HL-60 (cell line): ENCODE data around the gene ATP2B2.

Experiments
- GABPA ChIP-seq: IDR thresholded peaks from 2 replicates; pipeline ENCODE4 v1.6.1; 2012; ENCODE audit warnings: low read depth
- POLR2AphosphoS5 ChIP-seq: IDR thresholded peaks from 2 replicates; pipeline ENCODE4 v1.6.1; 2012; ENCODE audit warnings: low read depth
- SPI1 ChIP-seq: IDR thresholded peaks from 2 replicates; pipeline ENCODE4 v1.6.1; 2012; ENCODE audit warnings: low read depth, mild to moderate bottlenecking, borderline replicate concordance
- TF ChIP-seq, protein P1 (sequence below): IDR thresholded peaks from one replicate; pipeline ENCODE4 v1.5.1; 2011; ENCODE audit warnings: low read length, control low read depth, inconsistent platforms; ENCODE audit not compliant: insufficient read depth
- TF ChIP-seq, protein P2 (sequence below): IDR thresholded peaks from 2 replicates; pipeline ENCODE4 v1.6.1; 2012; ENCODE audit warnings: low read depth; ENCODE audit not compliant: insufficient replicate concordance

DNA sequence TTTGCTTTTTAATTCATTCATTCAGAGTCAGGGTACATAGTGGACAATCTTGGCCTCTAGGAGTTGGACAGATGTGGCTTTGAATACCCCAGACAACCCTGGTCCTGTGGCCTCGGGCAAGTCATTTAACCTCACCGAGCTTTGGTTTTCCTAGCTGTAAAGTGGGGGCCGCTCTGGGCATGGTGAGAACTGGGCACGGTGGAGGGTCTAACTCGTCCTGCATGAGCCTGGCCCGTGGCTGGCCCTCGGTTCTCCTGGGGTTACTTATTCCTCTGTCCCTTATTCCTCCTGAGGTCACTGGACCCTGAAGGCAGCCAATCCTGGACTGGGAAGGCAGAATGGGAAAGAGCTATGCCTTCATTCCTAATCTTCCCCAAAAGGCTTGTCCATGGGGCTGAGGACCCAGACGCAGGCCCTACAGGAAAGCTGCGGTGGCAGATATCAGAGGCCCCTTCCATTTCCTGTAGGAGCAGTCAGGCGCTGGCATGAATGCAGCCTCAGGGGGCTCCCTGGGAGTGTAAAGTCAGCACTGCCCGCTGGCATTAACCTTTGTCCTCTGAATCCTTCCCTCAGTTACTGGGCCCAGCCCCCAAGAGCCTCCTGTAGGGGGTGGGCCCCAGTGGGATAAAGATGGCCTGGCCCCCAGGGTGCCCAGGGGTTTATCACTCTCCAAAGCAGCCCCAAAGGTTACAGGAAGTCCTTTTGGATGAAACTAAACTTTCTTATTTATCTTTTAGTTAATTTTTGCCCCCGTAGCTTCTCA is 166.6 kb downstream of the ATP2B2 start:
- TF ChIP-seq, protein P1, sequence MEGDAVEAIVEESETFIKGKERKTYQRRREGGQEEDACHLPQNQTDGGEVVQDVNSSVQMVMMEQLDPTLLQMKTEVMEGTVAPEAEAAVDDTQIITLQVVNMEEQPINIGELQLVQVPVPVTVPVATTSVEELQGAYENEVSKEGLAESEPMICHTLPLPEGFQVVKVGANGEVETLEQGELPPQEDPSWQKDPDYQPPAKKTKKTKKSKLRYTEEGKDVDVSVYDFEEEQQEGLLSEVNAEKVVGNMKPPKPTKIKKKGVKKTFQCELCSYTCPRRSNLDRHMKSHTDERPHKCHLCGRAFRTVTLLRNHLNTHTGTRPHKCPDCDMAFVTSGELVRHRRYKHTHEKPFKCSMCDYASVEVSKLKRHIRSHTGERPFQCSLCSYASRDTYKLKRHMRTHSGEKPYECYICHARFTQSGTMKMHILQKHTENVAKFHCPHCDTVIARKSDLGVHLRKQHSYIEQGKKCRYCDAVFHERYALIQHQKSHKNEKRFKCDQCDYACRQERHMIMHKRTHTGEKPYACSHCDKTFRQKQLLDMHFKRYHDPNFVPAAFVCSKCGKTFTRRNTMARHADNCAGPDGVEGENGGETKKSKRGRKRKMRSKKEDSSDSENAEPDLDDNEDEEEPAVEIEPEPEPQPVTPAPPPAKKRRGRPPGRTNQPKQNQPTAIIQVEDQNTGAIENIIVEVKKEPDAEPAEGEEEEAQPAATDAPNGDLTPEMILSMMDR: no peak
- TF ChIP-seq POLR2AphosphoS5 (no peak), SPI1 (no peak), GABPA (no peak)
- TF ChIP-seq, protein P2, sequence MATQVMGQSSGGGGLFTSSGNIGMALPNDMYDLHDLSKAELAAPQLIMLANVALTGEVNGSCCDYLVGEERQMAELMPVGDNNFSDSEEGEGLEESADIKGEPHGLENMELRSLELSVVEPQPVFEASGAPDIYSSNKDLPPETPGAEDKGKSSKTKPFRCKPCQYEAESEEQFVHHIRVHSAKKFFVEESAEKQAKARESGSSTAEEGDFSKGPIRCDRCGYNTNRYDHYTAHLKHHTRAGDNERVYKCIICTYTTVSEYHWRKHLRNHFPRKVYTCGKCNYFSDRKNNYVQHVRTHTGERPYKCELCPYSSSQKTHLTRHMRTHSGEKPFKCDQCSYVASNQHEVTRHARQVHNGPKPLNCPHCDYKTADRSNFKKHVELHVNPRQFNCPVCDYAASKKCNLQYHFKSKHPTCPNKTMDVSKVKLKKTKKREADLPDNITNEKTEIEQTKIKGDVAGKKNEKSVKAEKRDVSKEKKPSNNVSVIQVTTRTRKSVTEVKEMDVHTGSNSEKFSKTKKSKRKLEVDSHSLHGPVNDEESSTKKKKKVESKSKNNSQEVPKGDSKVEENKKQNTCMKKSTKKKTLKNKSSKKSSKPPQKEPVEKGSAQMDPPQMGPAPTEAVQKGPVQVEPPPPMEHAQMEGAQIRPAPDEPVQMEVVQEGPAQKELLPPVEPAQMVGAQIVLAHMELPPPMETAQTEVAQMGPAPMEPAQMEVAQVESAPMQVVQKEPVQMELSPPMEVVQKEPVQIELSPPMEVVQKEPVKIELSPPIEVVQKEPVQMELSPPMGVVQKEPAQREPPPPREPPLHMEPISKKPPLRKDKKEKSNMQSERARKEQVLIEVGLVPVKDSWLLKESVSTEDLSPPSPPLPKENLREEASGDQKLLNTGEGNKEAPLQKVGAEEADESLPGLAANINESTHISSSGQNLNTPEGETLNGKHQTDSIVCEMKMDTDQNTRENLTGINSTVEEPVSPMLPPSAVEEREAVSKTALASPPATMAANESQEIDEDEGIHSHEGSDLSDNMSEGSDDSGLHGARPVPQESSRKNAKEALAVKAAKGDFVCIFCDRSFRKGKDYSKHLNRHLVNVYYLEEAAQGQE: no peak
